Neuronal stem cell (in vitro differentiated cells): Measurements from ENCODE around the gene GRWD1.

Experiments used
- DNase-seq: peaks from one replicate; pipeline ENCODE4 v3.0.0-alpha.2; 2013; ENCODE audit warnings: low spot score
- H2AFZ ChIP-seq: one replicate; pipeline ENCODE4 v1.6.1; 2013; ENCODE audit warnings: mild to moderate bottlenecking, low read length, inconsistent platforms
- H2AK5ac ChIP-seq: 2 replicates; pipeline ENCODE4 v1.6.1; 2013; ENCODE audit warnings: low read depth, mild to moderate bottlenecking, inconsistent platforms, low read length, moderate library complexity, mixed read lengths
- H2BK120ac ChIP-seq: 2 replicates; pipeline ENCODE4 v1.6.1; 2013; ENCODE audit warnings: low read depth, mild to moderate bottlenecking, inconsistent platforms, low read length, moderate library complexity, mixed read lengths
- H2BK12ac ChIP-seq: one replicate; pipeline ENCODE4 v1.6.1; 2013; ENCODE audit warnings: low read length, inconsistent platforms
- H2BK15ac ChIP-seq: 2 replicates; pipeline ENCODE4 v1.6.1; 2013; ENCODE audit warnings: mild to moderate bottlenecking, low read length, inconsistent platforms, mixed read lengths
- H2BK5ac ChIP-seq: one replicate; pipeline ENCODE4 v1.6.1; 2013; ENCODE audit warnings: inconsistent platforms, mild to moderate bottlenecking, low read length, moderate library complexity
- H3K14ac ChIP-seq: one replicate; pipeline ENCODE4 v1.6.1; 2013; ENCODE audit warnings: low read length, inconsistent platforms
- H3K18ac ChIP-seq: 2 replicates; pipeline ENCODE4 v1.6.1; 2013; ENCODE audit warnings: low read length, inconsistent platforms
- H3K23ac ChIP-seq: 2 replicates; pipeline ENCODE4 v1.6.1; 2013; ENCODE audit warnings: low read depth, mild to moderate bottlenecking, mixed read lengths, low read length, inconsistent platforms; ENCODE audit not compliant: poor library complexity
- H3K27ac ChIP-seq: replicated peaks from 3 replicates; pipeline ENCODE4 v1.5.1; 2013; ENCODE audit warnings: low read length, inconsistent platforms
- H3K27me3 ChIP-seq, 3 experiments: 2 replicates each; pipeline ENCODE4 v1.6.1; 2013; ENCODE audit warnings: low read length in 3 of 3, mild to moderate bottlenecking in 2 of 3, inconsistent platforms in 1 of 3, low read depth in 1 of 3, mixed read lengths in 1 of 3, moderate library complexity in 1 of 3; ENCODE audit not compliant: control insufficient read depth in 3 of 3, insufficient read depth in 3 of 3
- H3K36me3 ChIP-seq, 2 donors: replicated peaks in 1 of 2; 2 replicates each; pipeline ENCODE4 v1.6.1; 2013; ENCODE audit warnings: low read length in 2 of 2; ENCODE audit not compliant: control insufficient read depth in 2 of 2, insufficient read depth in 2 of 2
- H3K4ac ChIP-seq: 2 replicates; pipeline ENCODE4 v1.6.1; 2013; ENCODE audit warnings: inconsistent platforms, mild to moderate bottlenecking, low read length, moderate library complexity
- H3K4me1 ChIP-seq, 2 donors: 1 replicate in 1 of 2; 2 replicates in 1 of 2; pipeline ENCODE4 v1.6.1; 2013; ENCODE audit warnings: low read length in 2 of 2, low read depth in 1 of 2; ENCODE audit not compliant: control insufficient read depth in 2 of 2, insufficient read depth in 1 of 2
- H3K4me2 ChIP-seq: one replicate; pipeline ENCODE4 v1.6.1; 2013; ENCODE audit warnings: mild to moderate bottlenecking, low read length, inconsistent platforms; ENCODE audit not compliant: insufficient read depth, poor library complexity, severe bottlenecking
- H3K4me3 ChIP-seq, 2 donors: 2 replicates each; pipeline ENCODE4 v1.5.1; 2013; ENCODE audit warnings: low read length in 2 of 2, mild to moderate bottlenecking in 2 of 2, inconsistent platforms in 1 of 2, moderate library complexity in 1 of 2
- H3K79me1 ChIP-seq: one replicate; pipeline ENCODE4 v1.6.1; 2013; ENCODE audit warnings: low read depth, mild to moderate bottlenecking, inconsistent platforms, low read length, moderate library complexity
- H3K9ac ChIP-seq: one replicate; pipeline ENCODE4 v1.6.1; 2013; ENCODE audit warnings: mild to moderate bottlenecking, low read depth, low read length, inconsistent platforms; ENCODE audit not compliant: poor library complexity
- H3K9me3 ChIP-seq, 2 donors: replicated peaks in 1 of 2; 2 replicates each; pipeline versions ENCODE3 to v1.6.1; 2013; ENCODE audit warnings: low read length in 2 of 2, mild to moderate bottlenecking in 2 of 2, inconsistent platforms in 1 of 2, low read depth in 1 of 2, mixed read lengths in 1 of 2, moderate library complexity in 1 of 2; ENCODE audit not compliant: control insufficient read depth in 2 of 2, insufficient read depth in 1 of 2
- H4K8ac ChIP-seq: one replicate; pipeline ENCODE4 v1.6.1; 2013; ENCODE audit warnings: low read depth, mild to moderate bottlenecking, inconsistent platforms, low read length, moderate library complexity
- H4K91ac ChIP-seq: one replicate; pipeline ENCODE4 v1.6.1; 2013; ENCODE audit warnings: low read length, low read depth, mild to moderate bottlenecking, inconsistent platforms; ENCODE audit not compliant: poor library complexity
- WGBS, 2 donors: extraction: QIAGEN DNeasy Blood & Tissue Kit; methylation state at CpG; one replicate each; pipeline ENCODE4 v1.1.7; 2013; ENCODE audit warnings: missing lambda C conversion rate in 2 of 2, mixed read lengths in 1 of 2; ENCODE audit not compliant: insufficient read length in 2 of 2, insufficient replicate concordance in 1 of 2; ENCODE audit errors: extremely low coverage in 2 of 2; 5-methylcytosine and 5-hydroxymethylcytosine counted together

The GRWD1 gene

GRCh38 chr19:48444129-48444935 is 1.5 kb upstream of the GRWD1 start:
- Histone ChIP-seq H3K27me3 (no peaks in the 10 kb centered on the region), H3K23ac (peak overlapping the region; percentile 70), H3K18ac (peak overlapping the region; percentile 44), H3K4me3 (peak overlapping the region in 1 of 2 donors; percentile 95), H3K4me2 (no peak overlapping the region), H3K9me3 (peaks cover 0 to 3% of the 10 kb centered on the region in 2 donors), H2BK15ac (peak overlapping the region; percentile 75), H2AFZ (peak overlapping the region; percentile 79), H4K8ac (no peak overlapping the region), H3K14ac (no peak overlapping the region), H3K27ac (no peak overlapping the region), H2BK5ac (peak overlapping the region; percentile 8), H3K4ac (no peak overlapping the region), H3K9ac (no peak overlapping the region), H2BK120ac (peak overlapping the region; percentile 54), H2AK5ac (peak overlapping the region; percentile 38), H3K79me1 (peaks cover 13% of the 10 kb centered on the region), H4K91ac (no peak overlapping the region), H2BK12ac (peak overlapping the region; percentile 16), H3K36me3 (peaks cover 12 to 27% of the 10 kb centered on the region in 2 donors), H3K4me1 (peaks cover 9 to 10% of the 10 kb centered on the region in 2 donors)
- WGBS, 2 donors: no CpG with 5 or more reads among the region's 38 CpGs
- DNase-seq: no peak

- Histone ChIP-seq H3K18ac (no peak overlapping the region), H3K27ac (no peak overlapping the region), H2BK12ac (no peak overlapping the region), H2AK5ac (no peak overlapping the region), H3K79me1 (peaks cover 13% of the 10 kb centered on the region), H2AFZ (peak overlapping the region; percentile 79), H3K9me3 (peaks cover 0 to 3% of the 10 kb centered on the region in 2 donors), H3K14ac (no peak overlapping the region), H4K8ac (no peak overlapping the region), H3K36me3 (peaks cover 12 to 32% of the 10 kb centered on the region in 2 donors), H2BK15ac (no peak overlapping the region), H3K4me1 (peaks cover 9 to 10% of the 10 kb centered on the region in 2 donors), H2BK5ac (no peak overlapping the region), H2BK120ac (no peak overlapping the region), H3K4ac (no peak overlapping the region), H3K4me3 (peak overlapping the region in 1 of 2 donors; percentile 95), H3K27me3 (no peaks in the 10 kb centered on the region), H3K9ac (no peak overlapping the region), H3K4me2 (no peak overlapping the region), H4K91ac (no peak overlapping the region), H3K23ac (no peak overlapping the region)
- DNase-seq: no peak
- no CpG with 5 or more reads among the region's 3 CpGs for WGBS, 2 donors
Observed at GRCh38 chr19:48444936-48445200, 915 bp upstream of the GRWD1 start.

- Histone ChIP-seq H3K14ac (no peak overlapping the region), H3K18ac (no peak overlapping the region), H2BK15ac (no peak overlapping the region), H4K8ac (no peak overlapping the region), H3K27me3 (no peaks in the 10 kb centered on the region), H3K4me3 (peak overlapping the region; percentile 93 to 95), H3K27ac (peak overlapping the region; percentile 89), H3K79me1 (peaks cover 13% of the 10 kb centered on the region), H3K36me3 (peaks cover 14 to 34% of the 10 kb centered on the region in 2 donors), H3K9ac (no peak overlapping the region), H3K9me3 (peaks cover 0 to 3% of the 10 kb centered on the region in 2 donors), H2AK5ac (no peak overlapping the region), H2AFZ (peak overlapping the region; percentile 79), H2BK12ac (no peak overlapping the region), H3K4ac (no peak overlapping the region), H2BK120ac (no peak overlapping the region), H3K4me1 (peaks cover 9 to 10% of the 10 kb centered on the region in 2 donors), H3K23ac (no peak overlapping the region), H4K91ac (no peak overlapping the region), H2BK5ac (no peak overlapping the region), H3K4me2 (peak overlapping the region; percentile 56)
- WGBS, 2 donors: no CpG with 5 or more reads among the region's 6 CpGs
- DNase-seq: no peak
Observed at GRCh38 chr19:48445256-48445605, 552 bp upstream of the GRWD1 start.

DNA sequence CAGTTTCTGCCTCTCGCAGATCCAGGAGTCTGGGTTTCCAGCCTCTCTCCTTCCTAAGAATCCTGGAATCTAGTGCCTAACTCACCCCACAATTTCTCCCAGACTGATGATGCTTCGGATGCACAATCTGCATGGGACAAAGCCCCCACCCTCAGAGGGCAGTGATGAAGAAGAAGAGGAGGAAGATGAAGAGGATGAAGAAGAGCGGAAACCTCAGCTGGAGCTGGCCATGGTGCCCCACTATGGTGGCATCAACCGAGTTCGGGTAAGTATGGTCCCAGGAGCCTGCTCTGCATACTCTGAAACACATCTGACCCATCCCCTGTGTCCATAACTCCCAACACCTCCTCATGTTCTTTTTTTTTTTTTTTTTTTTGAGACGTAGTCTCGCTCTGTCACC is 796 bp downstream of the GRWD1 start:
- Histone ChIP-seq H4K91ac (no peak overlapping the region), H3K27ac (no peak overlapping the region)
- WGBS, 2 donors: no CpG with 5 or more reads among the region's 7 CpGs

More for the DNA sequence above, 796 bp downstream of the GRWD1 start:
- DNase-seq: no peak
- peak overlapping the region; percentile 98 for H3K4me2 ChIP-seq
- no peak overlapping the region for H3K14ac ChIP-seq
- no peak overlapping the region for H2AK5ac ChIP-seq
- peak overlapping the region; percentile 93 to 95 for H3K4me3 ChIP-seq
- no peak overlapping the region for H3K4ac ChIP-seq
- no peak overlapping the region for H3K18ac ChIP-seq
- no peak overlapping the region for H3K9ac ChIP-seq
- no peak overlapping the region for H2BK12ac ChIP-seq
- peaks cover 0 to 3% of the 10 kb centered on the region in 2 donors for H3K9me3 ChIP-seq
- H2BK5ac ChIP-seq: peak overlapping the region; percentile 55
- peaks cover 26 to 48% of the 10 kb centered on the region in 2 donors for H3K36me3 ChIP-seq
- H2BK120ac ChIP-seq: no peak overlapping the region
- no peak overlapping the region for H2BK15ac ChIP-seq
- peaks cover 9 to 10% of the 10 kb centered on the region in 2 donors for H3K4me1 ChIP-seq
- H3K23ac ChIP-seq: no peak overlapping the region
- H3K27me3 ChIP-seq: no peaks in the 10 kb centered on the region
- no peak overlapping the region for H4K8ac ChIP-seq
- peak overlapping the region; percentile 79 for H2AFZ ChIP-seq
- H3K79me1 ChIP-seq: peaks cover 10% of the 10 kb centered on the region
